Endodermal cell (in vitro differentiated cells): ENCODE results near the gene TSEN34. TPM values are rescaled to one million over a fixed set of nuclear protein-coding genes. Genes with fewer than 3 reads are reported as not detected.

Experiments
- DNase-seq: peaks from one replicate; pipeline ENCODE4 v3.0.0-alpha.2; 2017
- H3K27ac ChIP-seq: 2 replicates; pipeline ENCODE4 v1.5.1; 2013; ENCODE audit warnings: mild to moderate bottlenecking, low read depth, low read length, moderate library complexity
- H3K27me3 ChIP-seq: 2 replicates; pipeline ENCODE4 v1.6.1; 2013; ENCODE audit warnings: mild to moderate bottlenecking, low read length, moderate library complexity; ENCODE audit not compliant: insufficient read depth, control insufficient read depth, poor library complexity, severe bottlenecking
- H3K36me3 ChIP-seq: 2 replicates; pipeline ENCODE4 v1.7.0; 2013; ENCODE audit warnings: mild to moderate bottlenecking, low read length, moderate library complexity; ENCODE audit not compliant: control insufficient read depth, insufficient read depth
- H3K4me1 ChIP-seq: one replicate; pipeline ENCODE4 v1.7.0; 2013; ENCODE audit warnings: low read length; ENCODE audit not compliant: control insufficient read depth, insufficient read depth
- H3K4me3 ChIP-seq: 2 replicates; pipeline ENCODE4 v1.5.1; 2013; ENCODE audit warnings: mild to moderate bottlenecking, low read length, moderate library complexity
- H3K9ac ChIP-seq: 2 replicates; pipeline ENCODE4 v1.6.1; 2013; ENCODE audit warnings: mild to moderate bottlenecking, low read length, moderate library complexity; ENCODE audit not compliant: poor library complexity, severe bottlenecking; ENCODE audit errors: extremely low read depth
- H3K9me3 ChIP-seq: 2 replicates; pipeline ENCODE4 v1.6.1; 2013; ENCODE audit warnings: mild to moderate bottlenecking, low read length, moderate library complexity; ENCODE audit not compliant: control insufficient read depth
- H3K27ac Mint-ChIP-seq: 2 replicates; pipeline ENCODE4 v1.8.0; 2020; ENCODE audit warnings: mixed read lengths
- H3K27me3 Mint-ChIP-seq: 2 replicates; pipeline ENCODE4 v1.8.0; 2021; ENCODE audit warnings: mild to moderate bottlenecking, mixed read lengths; ENCODE audit not compliant: insufficient read depth
- H3K36me3 Mint-ChIP-seq: 2 replicates; pipeline ENCODE4 v1.8.0; 2020; ENCODE audit warnings: low read depth, mixed read lengths
- H3K4me1 Mint-ChIP-seq: 2 replicates; pipeline ENCODE4 v1.8.0; 2020; ENCODE audit warnings: mixed read lengths
- H3K4me3 Mint-ChIP-seq: 2 replicates; pipeline ENCODE4 v1.8.0; 2020; ENCODE audit warnings: mild to moderate bottlenecking, moderate library complexity, mixed read lengths
- H3K9me3 Mint-ChIP-seq: 2 replicates; pipeline ENCODE4 v1.8.0; 2020; ENCODE audit warnings: mild to moderate bottlenecking, mixed read lengths
- WGBS, 2 experiments: methylation state at CpG; one replicate each; pipeline versions ENCODE4 v1.1.5 to v1.1.7; 2013; ENCODE audit warnings: missing lambda C conversion rate in 2 of 2, mixed read lengths in 1 of 2; ENCODE audit not compliant: insufficient coverage in 1 of 2, insufficient read length in 1 of 2; 5-methylcytosine and 5-hydroxymethylcytosine counted together
- total RNA-seq, 2 donors: library from RNA; stranded (reverse); fragmentation: NEBNext Ultra II Directional in 1 of 2; extraction: Animal tissue kit (Norgen Biotek cat#: 25700) in 1 of 2; gene quantifications; 2 replicates in 1 of 2; 3 replicates in 1 of 2; pipeline ENCODE4 v1.2.1, GENCODE V29; 2021
- TF ChIP-seq, protein P1 (sequence below): fragments of 200-600 bp; sonication (generic); conservative IDR thresholded peaks from 2 replicates; pipeline ENCODE4 v1.5.0; 2021; ENCODE audit warnings: antibody characterized with exemption, mild to moderate bottlenecking

TSEN34 gene
- total RNA-seq, 2 donors from 2014 or later = 26.0 to 27.5 TPM

DNA sequence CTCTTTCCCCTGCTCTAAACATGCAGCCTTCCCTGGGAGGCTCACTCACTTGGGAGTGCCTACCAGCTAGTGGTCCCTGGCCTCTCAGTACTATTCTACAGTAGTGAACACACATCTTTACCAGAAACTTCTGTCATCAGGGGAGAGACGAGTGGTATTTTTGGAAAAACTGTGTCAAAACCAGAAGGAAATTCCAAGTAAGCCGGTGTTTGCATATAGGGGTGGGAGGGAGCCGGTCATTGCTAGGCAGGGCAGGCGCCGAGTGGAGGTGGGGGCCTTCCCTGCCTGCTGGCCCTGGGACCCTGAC, 16.5 kb downstream of the TSEN34 start:
- H3K9me3 ChIP-seq = no peaks in the 10 kb centered on the region
- peaks cover 51% of the 10 kb centered on the region for H3K36me3 ChIP-seq
- H3K4me1 ChIP-seq = peaks cover 16% of the 10 kb centered on the region
- H3K4me3 ChIP-seq = no peak overlapping the region
- no peak overlapping the region for H3K27ac ChIP-seq
- H3K9ac ChIP-seq = no peak overlapping the region
- peaks cover 69% of the 10 kb centered on the region for H3K36me3 Mint-ChIP-seq
- TF ChIP-seq, protein P1, sequence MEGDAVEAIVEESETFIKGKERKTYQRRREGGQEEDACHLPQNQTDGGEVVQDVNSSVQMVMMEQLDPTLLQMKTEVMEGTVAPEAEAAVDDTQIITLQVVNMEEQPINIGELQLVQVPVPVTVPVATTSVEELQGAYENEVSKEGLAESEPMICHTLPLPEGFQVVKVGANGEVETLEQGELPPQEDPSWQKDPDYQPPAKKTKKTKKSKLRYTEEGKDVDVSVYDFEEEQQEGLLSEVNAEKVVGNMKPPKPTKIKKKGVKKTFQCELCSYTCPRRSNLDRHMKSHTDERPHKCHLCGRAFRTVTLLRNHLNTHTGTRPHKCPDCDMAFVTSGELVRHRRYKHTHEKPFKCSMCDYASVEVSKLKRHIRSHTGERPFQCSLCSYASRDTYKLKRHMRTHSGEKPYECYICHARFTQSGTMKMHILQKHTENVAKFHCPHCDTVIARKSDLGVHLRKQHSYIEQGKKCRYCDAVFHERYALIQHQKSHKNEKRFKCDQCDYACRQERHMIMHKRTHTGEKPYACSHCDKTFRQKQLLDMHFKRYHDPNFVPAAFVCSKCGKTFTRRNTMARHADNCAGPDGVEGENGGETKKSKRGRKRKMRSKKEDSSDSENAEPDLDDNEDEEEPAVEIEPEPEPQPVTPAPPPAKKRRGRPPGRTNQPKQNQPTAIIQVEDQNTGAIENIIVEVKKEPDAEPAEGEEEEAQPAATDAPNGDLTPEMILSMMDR = no peak
- H3K27ac Mint-ChIP-seq = peak overlapping the region; percentile 91
- no peaks in the 10 kb centered on the region for H3K27me3 Mint-ChIP-seq
- H3K4me1 Mint-ChIP-seq = peaks cover 42% of the 10 kb centered on the region
- no peaks in the 10 kb centered on the region for H3K9me3 Mint-ChIP-seq
- no peak overlapping the region for H3K4me3 Mint-ChIP-seq
- no peak for DNase-seq
- WGBS, 2 experiments = 94 to 97% methylated on average over 5 of the region's 5 CpGs
- H3K27me3 ChIP-seq = no peaks in the 10 kb centered on the region

DNA sequence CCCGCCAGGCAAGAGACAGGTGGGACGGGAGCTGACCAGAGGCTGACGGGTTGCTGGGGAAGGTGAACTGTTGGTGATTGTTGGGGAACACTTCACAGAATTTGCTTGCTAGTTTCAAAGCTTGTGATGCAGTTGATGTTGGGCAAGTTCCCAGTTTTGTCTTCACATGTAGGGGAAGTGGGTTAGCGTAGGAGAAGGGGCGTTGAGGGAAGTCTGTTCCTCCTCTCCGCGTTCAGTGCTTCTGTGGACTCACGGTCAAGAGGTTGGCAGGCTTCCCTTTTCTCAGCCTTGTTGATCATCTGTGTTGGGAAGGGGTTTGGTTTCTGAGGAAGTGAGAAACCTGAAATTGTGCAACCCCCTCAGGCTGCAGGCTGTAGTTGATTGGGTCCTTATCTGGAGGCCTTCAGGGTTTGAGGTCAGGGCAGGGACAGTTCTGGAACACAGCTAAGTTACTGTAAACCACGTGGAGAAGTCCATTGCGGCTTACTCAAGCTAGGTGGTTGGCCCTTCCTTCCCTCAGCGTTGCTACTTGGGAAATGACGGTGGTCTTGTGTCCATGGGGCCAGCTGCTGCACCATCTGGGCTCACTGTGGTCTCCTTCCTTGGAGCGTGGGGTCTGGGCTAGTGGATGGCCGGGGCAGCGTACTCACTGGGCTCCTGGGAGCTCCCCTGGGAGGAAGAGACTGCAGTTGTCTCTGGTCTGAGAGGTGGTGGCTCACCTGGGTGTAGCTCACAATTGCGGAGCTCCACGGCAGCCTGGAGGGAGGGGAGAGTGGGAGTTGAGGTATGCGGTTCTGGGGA, 17.1 kb downstream of the TSEN34 start:
- Histone ChIP-seq H3K36me3 (peaks cover 46% of the 10 kb centered on the region), H3K9ac (no peak overlapping the region), H3K9me3 (no peaks in the 10 kb centered on the region), H3K27ac (peak overlapping the region; percentile 16), H3K4me3 (no peak overlapping the region), H3K4me1 (peaks cover 16% of the 10 kb centered on the region), H3K27me3 (no peaks in the 10 kb centered on the region)
- TF ChIP-seq, protein P1 = no peak
- WGBS, 2 experiments = 89 to 90% methylated on average over 11 to 18 of the region's 18 CpGs
- peaks cover 36% of the 10 kb centered on the region for H3K4me1 Mint-ChIP-seq
- H3K27me3 Mint-ChIP-seq = no peaks in the 10 kb centered on the region
- peak overlapping the region; percentile 91 for H3K27ac Mint-ChIP-seq
- H3K9me3 Mint-ChIP-seq = no peaks in the 10 kb centered on the region
- H3K4me3 Mint-ChIP-seq = no peak overlapping the region
- peaks cover 69% of the 10 kb centered on the region for H3K36me3 Mint-ChIP-seq
- DNase-seq = peak; percentile 83

DNA sequence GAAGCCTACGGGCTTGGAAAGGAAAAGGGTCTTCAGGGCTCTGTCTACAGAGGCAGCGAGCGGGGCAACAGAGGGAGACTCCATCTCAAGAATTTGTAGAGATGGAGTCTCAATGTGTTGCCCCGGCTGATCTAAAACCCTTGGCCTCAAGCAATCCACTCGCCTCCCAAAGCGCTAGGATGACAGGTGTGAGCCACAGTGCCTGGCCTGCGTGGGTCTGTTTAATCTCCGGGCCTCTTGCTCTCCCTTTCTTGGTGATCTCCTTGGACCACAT, 17.6 kb downstream of the TSEN34 start:
- Mint-ChIP-seq H3K4me3 (no peak overlapping the region), H3K9me3 (no peaks in the 10 kb centered on the region), H3K4me1 (peaks cover 31% of the 10 kb centered on the region), H3K27me3 (no peaks in the 10 kb centered on the region), H3K36me3 (peaks cover 67% of the 10 kb centered on the region), H3K27ac (peak overlapping the region; percentile 91)
- H3K27ac ChIP-seq = peak overlapping the region; percentile 52
- H3K4me3 ChIP-seq = no peak overlapping the region
- TF ChIP-seq, protein P1 = no peak
- DNase-seq = no peak
- H3K9me3 ChIP-seq = no peaks in the 10 kb centered on the region
- peaks cover 40% of the 10 kb centered on the region for H3K36me3 ChIP-seq
- no peaks in the 10 kb centered on the region for H3K27me3 ChIP-seq
- 82 to 87% methylated on average over 7 to 8 of the region's 8 CpGs for WGBS, 2 experiments
- no peak overlapping the region for H3K9ac ChIP-seq
- H3K4me1 ChIP-seq = peaks cover 15% of the 10 kb centered on the region
